Measurements from ENCODE around the gene SLC6A6.

- TF ChIP-seq EZH2 (IDR thresholded peaks at IDR 0.05; ENCODE audit: insufficient read depth, low read length): no peak
- TF ChIP-seq, protein P1, sequence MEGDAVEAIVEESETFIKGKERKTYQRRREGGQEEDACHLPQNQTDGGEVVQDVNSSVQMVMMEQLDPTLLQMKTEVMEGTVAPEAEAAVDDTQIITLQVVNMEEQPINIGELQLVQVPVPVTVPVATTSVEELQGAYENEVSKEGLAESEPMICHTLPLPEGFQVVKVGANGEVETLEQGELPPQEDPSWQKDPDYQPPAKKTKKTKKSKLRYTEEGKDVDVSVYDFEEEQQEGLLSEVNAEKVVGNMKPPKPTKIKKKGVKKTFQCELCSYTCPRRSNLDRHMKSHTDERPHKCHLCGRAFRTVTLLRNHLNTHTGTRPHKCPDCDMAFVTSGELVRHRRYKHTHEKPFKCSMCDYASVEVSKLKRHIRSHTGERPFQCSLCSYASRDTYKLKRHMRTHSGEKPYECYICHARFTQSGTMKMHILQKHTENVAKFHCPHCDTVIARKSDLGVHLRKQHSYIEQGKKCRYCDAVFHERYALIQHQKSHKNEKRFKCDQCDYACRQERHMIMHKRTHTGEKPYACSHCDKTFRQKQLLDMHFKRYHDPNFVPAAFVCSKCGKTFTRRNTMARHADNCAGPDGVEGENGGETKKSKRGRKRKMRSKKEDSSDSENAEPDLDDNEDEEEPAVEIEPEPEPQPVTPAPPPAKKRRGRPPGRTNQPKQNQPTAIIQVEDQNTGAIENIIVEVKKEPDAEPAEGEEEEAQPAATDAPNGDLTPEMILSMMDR (IDR thresholded peaks at IDR 0.05; ENCODE audit: insufficient read depth, low read depth, low read length): no peak
These were observed 100.8 kb downstream of the SLC6A6 start for GRCh38 chr3:14503033-14503705.

All from astrocyte (in vitro differentiated cells and primary cell).